ENCODE data around the gene GAA.

GAA gene

DNA sequence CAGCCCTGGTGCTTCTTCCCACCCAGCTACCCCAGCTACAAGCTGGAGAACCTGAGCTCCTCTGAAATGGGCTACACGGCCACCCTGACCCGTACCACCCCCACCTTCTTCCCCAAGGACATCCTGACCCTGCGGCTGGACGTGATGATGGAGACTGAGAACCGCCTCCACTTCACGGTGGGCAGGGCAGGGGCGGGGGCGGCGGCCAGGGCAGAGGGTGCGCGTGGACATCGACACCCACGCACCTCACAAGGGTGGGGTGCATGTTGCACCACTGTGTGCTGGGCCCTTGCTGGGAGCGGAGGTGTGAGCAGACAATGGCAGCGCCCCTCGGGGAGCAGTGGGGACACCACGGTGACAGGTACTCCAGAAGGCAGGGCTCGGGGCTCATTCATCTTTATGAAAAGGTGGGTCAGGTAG is 3.6 kb downstream of the GAA start:
- no peak for DNase-seq

DNA sequence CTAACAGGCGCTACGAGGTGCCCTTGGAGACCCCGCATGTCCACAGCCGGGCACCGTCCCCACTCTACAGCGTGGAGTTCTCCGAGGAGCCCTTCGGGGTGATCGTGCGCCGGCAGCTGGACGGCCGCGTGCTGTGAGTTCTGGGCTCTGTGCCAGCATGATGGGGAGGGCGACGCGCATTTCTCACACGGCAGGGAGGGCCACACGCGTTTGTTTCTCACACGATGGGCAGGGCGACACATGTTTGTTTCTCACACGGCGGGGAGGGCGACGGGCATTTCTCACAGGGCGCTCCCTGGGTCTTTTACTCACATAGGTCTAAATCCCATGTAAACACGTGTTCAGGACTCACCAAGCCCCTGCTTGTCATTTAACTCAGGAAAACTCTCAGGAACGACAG is 4.4 kb downstream of the GAA start:
- no peak for DNase-seq

DNA sequence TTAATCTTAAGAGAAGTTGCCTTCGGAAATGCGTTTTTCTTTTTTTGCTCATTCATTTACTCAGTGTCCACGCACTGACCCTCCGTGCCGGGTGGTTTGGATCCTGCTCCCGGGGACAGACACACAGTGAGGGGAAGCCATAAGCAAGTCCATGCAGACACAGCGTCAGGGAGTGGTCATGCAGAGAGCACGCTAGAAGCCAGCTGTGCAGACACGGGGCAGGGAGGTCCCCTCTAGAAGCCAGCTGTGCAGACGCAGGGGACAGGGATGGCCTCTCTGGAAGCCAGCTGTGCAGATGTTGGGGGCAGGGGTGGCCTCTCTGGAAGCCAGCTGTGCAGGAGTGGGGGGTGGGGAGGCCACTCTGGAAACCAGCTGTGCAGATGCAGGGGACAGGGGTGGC is 4.8 kb downstream of the GAA start:
- no peak for DNase-seq

DNA sequence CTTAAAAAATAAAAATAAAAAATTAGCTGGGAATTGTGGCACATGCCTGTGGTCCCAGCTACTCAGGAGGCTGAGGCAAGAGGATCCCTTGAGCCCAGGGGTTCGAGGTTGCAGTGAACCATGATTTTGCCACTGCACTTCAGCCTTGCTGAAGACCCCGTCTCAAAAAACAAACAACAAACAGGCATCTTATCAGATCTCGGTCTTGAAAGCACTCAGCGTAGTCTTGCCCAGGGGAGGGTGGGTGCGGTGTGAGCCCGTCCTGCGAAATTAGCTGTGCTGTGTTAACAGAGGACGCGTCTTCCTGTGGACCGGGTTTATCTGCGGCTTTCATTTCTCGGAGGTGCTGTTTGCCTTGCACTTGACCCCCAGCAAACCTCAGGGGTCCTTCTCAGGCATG is 5.4 kb downstream of the GAA start:
- DNase-seq = no peak

DNA sequence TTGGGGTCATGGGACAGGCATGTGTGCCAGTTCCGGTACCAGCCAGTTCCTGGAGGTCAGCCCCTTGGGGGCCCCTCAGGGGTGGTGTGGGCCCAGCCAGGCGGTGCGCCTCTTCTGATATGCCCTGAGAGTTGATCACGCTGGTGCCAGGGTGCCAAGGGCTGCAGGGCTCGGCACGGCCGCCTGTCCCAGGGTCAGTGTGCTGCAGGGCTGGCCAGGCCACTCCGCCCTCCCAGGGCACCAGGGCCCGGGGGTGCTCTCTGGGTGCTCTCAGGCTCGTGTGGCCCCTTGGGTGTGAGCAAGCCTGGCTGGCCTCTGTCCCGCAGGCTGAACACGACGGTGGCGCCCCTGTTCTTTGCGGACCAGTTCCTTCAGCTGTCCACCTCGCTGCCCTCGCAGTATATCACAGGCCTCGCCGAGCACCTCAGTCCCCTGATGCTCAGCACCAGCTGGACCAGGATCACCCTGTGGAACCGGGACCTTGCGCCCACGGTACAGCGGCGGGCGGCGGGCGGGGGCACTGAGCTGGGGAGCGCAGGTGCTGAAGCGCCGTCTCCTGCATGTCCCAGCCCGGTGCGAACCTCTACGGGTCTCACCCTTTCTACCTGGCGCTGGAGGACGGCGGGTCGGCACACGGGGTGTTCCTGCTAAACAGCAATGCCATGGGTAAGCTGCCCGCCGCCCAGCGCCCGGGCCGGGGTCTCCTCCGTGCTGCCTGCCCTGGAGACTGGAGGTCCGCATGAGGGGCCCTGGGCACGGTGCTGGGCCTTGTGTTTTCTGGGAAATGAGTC is 6.0 kb downstream of the GAA start:
- DNase-seq = no peak

DNA sequence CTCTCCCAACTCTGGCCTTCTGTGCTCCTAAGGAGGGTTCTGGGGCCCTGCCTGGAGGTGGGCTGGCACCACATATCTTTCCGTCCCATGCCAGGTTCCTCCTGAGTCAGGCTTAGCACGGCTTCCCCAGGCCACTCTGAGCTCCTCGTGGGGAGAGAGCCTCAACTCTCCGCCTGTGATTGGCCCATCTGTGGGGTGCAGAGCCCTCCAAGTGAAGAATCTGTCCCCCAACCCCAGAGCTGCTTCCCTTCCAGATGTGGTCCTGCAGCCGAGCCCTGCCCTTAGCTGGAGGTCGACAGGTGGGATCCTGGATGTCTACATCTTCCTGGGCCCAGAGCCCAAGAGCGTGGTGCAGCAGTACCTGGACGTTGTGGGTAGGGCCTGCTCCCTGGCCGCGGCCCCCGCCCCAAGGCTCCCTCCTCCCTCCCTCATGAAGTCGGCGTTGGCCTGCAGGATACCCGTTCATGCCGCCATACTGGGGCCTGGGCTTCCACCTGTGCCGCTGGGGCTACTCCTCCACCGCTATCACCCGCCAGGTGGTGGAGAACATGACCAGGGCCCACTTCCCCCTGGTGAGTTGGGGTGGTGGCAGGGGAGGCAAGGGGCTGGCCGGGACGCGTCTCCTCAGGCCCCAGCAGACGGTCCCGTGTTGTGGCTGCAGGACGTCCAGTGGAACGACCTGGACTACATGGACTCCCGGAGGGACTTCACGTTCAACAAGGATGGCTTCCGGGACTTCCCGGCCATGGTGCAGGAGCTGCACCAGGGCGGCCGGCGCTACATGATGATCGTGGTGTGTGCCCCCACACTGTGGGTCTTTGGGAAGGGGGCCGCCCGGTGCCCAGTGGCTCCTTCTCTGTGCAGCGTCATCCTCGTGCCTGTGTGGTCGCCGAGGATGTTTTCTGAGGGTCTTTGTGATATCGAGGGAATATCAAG is 6.9 kb downstream of the GAA start:
- DNase-seq = no peak

DNA sequence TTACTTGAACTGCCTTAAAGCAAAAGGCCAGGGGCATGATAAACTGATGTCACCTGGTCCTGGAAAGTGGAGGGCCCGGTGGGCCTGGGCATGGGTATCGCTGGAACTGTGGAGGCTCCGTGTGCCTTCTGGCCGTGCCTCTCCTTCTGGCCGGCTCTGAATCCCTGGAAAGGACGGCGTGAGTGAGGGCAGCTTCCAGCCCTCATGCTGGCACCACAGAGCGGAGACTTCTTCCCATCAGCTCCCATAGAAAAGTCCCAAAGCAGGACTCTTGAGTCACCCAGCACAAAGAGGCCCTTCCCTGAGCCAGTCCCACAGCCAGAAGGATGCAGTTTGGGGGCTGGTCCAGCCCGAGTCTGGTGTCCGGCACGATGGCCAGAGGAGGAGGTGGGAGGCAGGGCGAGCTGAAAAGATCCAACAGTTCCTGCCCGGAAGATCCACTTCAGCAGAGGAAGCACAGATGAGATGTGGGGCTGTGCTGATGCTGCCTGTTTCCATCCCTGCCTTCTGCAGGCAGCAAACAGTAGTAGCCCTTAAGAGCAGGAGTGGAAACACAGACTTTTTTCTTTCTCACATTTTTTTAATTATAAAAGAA is 7.8 kb downstream of the GAA start:
- DNase-seq = no peak

DNA sequence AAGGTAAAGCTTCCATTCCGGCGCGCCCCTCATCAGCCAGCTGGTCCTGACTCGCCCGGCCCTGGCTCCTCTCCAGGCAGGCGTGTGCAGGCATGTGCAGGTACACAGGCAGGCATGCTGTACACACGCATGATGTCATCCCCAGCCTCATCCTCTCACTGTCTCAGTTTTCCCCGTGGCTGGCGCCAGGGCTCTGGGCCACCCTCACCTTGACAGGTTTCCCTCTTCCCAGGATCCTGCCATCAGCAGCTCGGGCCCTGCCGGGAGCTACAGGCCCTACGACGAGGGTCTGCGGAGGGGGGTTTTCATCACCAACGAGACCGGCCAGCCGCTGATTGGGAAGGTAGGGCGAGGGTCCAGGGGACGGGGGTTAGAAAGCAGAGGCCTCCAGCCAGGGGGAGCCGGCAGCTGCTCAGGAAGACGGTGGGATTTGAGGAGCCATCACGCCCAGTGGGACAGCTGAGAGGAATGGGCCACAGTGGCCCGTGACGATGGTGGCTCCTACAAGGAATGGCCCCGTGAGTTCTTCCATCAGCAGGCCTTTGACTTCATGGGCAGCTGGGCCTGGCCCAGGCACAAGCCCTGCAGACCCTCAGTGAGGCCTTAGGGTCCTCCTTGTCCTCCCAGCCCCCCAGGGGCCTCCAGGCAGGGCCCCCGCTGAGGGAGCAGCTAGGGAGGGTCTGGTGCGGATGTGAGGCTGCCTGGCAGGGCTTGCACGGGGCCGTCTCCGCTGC is 8.5 kb downstream of the GAA start:
- no peak for DNase-seq

DNA sequence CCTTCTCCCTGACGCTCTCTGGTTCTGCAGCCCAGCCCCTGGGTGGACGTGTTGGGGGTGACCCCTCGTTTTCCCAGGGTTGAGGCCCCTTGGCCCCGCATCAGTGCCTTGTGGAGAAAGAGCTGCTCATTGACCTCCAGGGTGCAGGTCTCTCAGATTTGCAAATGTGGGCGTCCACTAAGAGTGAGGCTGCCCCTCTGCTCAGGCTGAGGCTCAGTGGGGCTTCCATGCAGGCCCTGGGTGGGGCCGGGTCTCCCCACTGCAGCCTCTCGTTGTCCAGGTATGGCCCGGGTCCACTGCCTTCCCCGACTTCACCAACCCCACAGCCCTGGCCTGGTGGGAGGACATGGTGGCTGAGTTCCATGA is 9.0 kb downstream of the GAA start:
- DNase-seq = no peak

DNA sequence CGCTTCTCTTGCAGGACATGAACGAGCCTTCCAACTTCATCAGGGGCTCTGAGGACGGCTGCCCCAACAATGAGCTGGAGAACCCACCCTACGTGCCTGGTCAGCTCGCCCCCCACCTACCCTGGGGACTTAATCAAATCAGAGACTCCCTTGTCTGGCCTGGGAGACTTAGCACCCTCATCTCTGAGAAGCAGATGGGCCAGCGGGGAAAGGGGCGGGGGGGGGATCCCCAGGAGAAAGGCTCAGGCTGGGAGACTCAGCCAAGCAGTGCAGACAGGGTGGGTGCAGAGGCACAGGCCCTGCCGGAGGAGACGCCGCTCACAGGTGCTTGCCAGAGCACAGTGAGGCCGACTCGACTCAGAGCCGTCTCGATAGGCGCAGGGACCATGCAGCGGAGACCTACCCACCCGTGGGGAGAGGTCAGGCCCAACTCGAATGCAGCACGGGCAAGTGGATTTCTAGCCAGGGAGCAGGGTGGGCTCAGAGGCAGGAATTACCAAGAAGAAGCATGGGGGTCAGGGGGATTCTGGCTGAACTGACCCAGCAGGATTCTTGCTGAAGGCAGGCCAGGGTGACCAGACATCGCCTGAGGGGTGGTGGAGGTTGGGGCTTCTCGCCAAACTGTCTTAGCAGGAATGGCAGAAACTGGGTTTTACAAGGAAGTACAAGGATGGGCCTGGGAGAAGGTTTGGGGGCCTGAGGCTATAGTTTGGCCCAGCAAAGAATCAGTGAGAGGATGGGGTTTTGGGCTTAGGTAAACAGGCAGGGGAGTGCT is 9.7 kb downstream of the GAA start:
- DNase-seq = no peak

DNA sequence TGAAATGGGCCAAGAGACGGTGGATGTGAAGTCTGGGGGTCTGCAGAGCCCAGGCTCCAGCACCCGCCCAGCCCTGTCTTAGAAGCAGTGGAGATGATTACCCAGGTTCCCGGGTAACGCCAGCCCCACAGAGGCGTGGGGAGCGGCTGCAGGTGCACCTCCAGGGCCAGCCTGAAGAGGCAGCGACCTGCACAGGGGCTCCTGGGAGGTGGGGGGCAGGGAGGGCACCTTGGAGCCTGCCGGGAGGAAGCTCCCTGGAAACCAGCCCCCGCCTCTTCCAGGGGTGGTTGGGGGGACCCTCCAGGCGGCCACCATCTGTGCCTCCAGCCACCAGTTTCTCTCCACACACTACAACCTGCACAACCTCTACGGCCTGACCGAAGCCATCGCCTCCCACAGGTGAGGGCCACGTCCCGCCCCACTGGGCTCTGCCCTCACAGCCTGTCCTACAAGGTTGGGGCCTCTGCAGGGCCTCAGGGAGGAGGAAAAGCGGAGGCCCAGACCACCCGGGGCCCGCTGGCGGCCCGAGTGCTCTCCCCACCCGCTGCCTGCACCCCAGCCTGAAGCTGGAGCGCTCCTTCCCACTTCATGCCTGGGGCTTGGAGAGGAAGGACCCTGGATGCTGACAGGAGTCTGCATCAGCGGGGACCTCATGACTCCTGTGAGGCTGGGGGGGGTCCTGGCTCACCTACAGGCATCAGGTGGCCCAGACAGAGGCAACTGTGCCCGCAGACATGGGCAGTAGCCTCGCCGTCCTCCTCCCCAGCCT is 10.5 kb downstream of the GAA start:
- no peak for DNase-seq

DNA sequence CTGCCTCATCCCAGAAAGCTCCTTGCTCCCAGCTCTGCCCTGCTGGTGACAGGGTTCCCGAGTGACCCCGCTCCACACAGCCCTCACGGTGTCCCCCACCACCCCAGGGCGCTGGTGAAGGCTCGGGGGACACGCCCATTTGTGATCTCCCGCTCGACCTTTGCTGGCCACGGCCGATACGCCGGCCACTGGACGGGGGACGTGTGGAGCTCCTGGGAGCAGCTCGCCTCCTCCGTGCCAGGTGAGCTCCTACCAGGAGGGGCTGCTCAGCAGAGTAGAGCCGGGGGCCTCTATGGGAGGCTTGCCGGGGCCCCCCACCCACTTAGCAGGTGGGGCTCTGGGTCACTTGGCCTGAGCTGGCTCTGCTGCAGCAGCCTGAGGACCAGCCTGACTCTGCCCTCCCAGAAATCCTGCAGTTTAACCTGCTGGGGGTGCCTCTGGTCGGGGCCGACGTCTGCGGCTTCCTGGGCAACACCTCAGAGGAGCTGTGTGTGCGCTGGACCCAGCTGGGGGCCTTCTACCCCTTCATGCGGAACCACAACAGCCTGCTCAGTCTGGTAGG is 11.2 kb downstream of the GAA start:
- DNase-seq = no peak

DNA sequence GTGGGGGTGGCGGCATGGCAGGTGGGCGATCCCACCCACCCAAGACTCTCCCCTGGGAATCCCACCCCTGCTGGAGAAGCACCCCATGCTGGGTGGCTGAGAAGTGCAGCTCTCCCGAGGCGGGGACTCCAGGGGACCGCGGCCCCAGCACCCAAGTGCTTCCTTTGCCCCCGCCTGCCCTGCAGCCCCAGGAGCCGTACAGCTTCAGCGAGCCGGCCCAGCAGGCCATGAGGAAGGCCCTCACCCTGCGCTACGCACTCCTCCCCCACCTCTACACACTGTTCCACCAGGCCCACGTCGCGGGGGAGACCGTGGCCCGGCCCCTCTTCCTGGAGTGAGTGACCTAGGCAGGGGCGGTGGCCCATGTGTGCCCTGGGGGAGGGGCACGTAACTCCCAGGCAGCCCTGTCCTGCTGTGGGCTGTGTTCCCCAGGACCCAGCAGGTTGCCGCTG is 11.7 kb downstream of the GAA start:
- no peak for DNase-seq

DNA sequence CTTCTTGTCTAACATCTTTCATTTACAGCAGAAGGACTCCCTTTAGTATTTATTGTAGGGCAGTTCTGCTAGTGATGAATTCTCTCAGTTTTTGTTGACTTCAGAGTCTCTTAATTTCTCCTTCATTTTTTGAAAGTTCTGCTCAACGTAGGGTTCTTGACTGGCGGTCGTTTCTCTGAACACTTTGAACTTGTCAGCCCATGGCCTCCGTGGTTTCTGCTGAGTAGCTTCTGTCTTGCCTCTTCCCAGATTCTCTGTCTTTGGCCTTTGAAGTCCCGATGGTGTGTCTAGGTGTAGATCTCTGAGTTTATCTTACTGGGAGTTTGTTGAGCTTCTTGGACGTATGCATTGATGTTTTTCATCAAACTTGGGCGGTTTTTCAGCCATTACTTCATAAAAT is 13.4 kb downstream of the GAA start:
- DNase-seq = no peak

DNA sequence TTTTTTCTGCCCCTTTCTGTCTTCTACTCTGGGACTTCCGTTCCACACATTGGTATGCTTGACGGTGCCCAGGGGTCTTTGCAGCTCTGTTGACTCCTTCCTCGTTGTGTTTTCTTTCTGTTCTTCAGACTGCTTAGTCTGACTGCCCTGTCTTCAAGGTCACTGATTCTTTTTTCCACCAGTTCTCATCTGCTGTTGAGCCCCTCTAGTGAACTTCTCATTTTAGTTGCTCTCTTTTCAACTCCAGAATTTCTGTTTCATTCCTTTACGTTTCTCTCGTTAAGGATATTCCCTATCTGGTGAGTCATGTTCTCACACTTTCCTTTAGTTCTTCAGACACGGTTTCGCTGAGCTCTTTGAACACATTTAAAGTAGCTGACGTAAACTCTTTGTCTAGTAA is 13.8 kb downstream of the GAA start:
- no peak for DNase-seq

DNA sequence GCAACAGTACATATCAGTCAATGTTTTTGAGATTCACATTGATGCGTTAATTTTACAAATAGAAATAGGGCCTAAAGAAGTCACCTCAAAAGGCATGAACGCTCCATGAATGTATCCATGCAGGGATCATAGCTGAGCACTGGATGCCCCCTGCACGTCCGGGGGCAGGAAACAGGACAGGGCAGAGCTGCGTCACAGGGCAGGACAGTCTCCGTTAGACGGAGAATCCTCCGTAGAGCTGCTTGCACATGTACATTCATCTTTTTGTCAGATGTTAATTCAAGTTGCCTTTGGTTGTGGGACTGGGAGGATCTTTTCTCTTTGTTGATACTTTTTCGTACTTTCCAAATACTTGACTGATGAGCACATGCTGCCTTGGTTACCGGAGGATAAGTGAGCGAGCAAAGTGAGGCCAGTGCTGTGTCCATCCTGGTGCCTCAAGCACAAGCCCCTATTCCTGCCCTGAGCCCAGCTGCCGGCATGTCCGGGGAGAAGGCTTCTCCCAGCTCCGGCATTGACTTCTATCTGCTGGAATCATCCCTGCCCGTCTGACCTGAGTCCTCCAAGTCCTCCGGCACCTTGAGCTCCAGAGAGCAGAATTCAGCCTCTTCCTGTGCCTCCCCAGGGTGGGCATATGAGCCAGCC is 15.0 kb downstream of the GAA start:
- no peak for DNase-seq

DNA sequence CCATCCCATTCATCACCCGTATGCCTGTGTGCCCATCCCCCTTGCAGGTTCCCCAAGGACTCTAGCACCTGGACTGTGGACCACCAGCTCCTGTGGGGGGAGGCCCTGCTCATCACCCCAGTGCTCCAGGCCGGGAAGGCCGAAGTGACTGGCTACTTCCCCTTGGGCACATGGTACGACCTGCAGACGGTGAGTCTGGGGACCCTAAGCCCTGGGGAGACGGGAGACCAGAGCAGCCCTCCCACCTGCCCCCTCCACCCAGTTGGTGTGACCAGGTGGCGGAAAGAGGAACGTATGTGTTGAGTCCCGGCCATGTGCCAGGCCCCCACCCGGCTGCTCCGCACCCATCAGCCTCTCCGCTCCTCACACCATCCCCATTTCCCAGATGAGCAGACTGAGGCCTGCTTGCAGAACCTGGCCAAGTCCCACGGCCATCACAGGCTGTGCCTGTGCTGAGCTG is 15.6 kb downstream of the GAA start:
- DNase-seq = no peak

DNA sequence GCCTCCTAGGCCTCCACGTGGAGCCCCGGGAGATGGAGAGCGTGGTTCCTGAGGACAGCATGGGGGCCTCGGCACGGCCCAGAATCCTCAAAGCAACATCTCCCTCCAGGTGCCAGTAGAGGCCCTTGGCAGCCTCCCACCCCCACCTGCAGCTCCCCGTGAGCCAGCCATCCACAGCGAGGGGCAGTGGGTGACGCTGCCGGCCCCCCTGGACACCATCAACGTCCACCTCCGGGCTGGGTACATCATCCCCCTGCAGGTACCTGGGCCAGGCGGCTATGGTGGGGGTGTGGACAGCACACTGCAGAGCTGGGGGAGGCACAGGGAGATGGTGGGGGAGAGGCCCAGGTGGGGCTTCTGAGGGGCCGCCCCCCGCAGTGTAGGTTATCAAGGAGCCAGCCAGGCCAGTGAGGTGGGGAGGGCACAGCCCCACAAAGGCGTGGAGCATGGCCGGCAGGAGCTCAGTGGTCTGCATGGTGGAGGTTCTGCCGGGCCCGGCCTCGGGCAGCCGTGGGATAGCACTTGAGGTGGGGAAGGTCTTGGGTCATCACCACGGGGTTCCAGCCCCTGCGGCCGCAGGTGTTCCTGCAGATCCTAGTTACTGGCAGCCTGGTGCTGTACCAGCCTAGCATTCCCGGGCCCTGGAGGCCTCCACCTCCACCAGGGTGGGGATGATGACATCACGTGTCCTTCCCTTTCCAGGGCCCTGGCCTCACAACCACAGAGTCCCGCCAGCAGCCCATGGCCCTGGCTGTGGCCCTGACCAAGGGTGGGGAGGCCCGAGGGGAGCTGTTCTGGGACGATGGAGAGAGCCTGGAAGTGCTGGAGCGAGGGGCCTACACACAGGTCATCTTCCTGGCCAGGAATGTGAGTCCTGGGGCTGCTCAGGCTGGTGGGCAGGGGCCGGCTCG is 16.4 kb downstream of the GAA start:
- no peak for DNase-seq

DNA sequence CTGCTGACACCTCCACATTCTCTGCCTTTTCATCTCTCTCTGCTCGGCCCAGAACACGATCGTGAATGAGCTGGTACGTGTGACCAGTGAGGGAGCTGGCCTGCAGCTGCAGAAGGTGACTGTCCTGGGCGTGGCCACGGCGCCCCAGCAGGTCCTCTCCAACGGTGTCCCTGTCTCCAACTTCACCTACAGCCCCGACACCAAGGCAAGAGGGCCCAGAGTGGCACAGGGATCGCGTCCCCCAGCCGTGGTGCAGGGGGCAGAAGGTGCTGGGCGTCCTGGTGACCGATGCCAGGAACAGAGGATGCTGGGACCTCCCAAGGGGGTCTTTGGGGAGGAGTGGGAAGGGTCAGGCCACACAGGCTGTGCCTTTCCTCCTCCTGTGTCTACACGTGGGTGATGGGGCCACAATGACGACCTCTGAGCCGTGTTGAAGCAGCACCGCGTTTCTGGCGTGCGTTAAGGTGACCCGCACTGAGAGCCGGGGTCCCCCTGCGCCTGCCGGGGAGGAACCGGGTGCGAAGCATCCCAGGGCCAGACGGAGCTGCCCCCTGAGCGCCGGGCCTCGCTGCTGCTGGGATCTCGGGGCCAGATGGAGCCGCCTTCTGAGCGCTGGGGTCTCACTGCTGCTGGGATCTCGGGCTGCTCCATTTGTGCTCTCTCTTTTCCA is 17.4 kb downstream of the GAA start:
- DNase-seq = no peak

Measured in cerebellar nuclear complex (tissue), 1 donor.